Activated CD8-positive, alpha-beta memory T cell treated with anti-CD3 and anti-CD28 coated beads, Interleukin-2, amount 50 U/mL, for 48 hours (primary cell): Measurements from ENCODE around the gene SRRM5.
"Not testable (repeated sequence)": the region's sequence is repeated elsewhere in the genome, so short reads cannot be mapped to it uniquely, and the experiment has no call there.

Experiments
- DNase-seq: peaks from one replicate; pipeline ENCODE4 v3.0.0-alpha.2; 2020

Gene SRRM5

DNA sequence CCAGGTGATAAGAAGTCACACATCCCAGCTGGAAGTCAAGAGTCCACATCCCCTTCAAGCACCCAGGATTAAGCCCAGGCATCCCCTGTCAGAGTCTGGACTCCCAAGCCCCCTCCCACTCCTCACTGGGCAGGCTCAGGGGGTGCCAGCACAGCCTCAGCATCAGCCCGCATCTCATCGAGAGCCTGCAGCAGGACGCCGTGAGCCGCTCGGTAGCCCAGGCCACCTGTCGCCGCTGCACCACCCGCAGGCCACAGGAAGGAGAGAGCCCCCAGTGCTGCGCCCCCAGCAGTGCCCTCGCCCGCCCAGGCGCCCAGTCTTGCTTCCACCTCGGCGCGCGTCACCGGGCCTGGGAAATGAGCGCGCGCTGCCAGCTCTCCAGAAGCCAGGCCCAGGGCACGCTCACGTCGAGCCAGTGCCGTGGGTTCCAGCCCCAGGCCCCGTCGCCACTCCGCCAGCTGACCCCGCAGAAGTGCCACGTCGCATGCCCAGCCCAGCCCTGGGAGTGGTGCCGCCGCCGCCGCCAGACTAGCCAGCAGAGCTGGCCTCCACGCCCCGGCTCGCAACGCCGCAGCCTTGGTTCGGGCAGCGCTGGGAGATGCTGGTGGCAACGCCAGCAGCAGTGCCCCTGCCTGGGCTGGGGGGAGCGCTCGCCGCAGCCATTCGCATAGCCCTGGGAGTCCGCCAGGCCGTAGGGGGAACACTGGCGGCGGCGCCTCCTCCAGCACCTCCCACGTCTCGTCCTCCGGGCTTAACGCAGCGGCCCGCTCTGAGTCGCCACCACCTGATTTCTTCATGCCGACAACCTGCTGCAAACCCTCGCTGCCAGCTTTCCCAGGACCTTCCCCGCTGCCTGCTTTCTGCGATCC, 19.8 kb upstream of the SRRM5 start:
- no peak for DNase-seq

DNA sequence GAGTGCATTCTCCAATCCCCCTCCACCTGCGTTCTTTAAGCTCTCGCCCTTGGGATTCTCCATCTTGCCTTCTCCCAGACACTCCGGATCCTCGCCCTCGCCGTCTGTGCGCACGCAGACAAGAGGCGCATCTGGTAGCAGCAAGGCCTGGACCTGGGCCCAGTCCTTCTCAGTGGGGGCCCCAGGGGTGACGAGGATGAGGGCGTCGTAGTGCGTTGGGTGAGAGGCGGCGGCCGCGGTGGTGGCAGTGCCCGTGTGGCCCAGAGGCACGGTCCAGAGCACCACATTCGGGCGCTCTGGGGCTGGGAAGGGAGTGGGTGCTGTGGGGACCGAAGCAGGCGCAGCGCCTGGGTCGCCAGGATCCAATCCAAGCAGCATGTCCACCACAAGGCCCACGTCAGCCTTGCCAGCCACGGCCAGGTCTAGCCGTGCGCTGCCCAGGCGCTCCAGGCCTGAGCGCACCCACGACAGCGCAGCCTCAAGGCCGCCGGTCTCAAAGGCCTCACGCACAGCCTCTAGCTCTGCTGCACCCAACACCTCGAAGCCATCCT, 19.0 kb upstream of the SRRM5 start:
- no peak for DNase-seq

DNA sequence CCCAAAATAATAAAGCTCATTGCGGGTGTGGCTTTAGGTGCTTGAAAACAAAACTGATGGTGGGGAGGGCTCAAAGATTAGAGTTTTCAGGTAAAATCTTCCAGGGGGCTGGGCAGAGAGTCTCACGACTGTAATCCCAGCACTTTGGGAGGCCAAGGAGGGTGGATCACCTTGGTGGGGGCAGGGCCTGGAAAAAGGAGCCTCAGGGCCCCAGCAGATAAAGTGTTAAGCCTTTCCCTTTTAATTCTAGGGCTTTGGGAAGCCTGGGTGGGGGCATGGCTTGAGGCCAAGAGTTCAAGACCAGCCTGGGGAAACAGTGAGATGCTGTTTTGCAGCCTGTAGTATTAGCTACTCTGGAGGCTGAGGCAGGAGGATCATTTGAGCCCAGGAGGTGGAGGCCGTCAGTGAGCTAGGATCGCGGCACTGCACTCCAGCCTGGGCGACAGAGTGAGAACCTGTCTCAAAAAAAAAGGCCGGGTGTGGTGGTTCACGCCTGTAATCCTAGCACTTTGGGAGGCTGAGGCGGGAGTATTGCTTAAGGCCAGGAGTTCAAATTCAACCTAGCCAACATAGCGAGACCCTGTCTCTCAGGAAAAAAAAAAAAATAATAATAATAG, 17.7 kb upstream of the SRRM5 start:
- DNase-seq: no peak

DNA sequence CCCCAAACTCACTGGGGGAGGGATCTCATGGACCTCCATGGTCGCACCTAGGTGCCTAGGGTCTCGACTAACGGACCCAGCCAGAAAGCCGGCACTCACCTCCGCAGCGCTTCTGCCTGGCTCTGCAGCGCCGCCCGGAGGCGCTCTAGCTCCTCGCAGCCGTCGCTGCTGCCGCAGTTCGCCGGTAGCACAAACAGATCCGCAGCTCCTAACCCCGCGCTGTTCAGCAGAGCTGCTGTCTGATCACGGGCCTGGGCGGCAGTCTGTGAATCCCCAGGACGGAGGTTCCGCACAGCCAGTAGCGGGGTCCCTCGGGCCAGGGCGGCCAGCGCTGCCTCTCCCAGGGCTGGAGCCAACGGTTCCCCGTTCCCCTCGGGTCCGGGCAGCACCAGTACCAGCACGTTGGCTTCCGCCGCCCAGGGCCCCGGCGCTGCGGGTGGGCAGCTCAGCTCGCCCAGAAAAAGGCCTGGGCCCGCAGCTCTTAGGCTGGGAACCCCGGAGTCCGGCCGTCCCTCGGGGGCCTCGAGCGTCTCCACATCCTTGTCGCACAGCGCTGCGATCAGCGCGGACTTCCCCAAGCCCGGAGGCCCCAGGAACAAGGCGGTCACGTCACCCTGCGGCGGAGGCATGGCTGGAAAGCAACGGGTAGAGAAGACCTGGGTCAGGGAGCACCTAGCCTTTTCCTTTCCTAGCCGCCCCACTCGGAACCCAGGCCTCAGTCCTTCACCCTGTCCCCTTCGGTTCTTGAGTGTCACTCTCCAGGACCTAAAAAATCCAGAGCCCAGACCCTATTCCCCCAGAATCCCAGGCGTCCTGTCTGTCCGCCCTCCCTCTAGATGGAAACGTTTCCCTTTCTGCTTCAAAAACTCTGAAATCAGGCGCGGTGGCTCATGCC, 16.9 kb upstream of the SRRM5 start:
- peak; percentile 84 for DNase-seq

DNA sequence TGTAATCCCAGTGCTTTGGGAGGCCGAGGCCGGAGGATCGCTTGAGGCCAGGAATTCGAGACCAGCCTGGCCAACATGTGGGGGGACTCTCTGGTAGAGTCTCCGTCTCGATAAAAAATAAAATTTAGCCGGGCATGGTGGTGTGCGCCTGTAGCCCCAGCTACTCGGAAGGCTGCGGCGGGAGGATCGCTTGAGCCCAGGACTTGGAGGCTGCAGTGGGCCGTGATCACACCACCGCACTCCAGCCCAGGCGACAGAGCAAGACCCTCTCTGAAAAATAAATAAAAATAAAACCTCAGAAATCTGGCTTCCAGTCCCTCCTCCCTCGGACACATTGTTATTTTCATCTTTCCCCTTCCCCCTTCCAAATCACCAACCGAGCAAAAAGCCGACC, 16.3 kb upstream of the SRRM5 start:
- DNase-seq: peak; percentile 65

DNA sequence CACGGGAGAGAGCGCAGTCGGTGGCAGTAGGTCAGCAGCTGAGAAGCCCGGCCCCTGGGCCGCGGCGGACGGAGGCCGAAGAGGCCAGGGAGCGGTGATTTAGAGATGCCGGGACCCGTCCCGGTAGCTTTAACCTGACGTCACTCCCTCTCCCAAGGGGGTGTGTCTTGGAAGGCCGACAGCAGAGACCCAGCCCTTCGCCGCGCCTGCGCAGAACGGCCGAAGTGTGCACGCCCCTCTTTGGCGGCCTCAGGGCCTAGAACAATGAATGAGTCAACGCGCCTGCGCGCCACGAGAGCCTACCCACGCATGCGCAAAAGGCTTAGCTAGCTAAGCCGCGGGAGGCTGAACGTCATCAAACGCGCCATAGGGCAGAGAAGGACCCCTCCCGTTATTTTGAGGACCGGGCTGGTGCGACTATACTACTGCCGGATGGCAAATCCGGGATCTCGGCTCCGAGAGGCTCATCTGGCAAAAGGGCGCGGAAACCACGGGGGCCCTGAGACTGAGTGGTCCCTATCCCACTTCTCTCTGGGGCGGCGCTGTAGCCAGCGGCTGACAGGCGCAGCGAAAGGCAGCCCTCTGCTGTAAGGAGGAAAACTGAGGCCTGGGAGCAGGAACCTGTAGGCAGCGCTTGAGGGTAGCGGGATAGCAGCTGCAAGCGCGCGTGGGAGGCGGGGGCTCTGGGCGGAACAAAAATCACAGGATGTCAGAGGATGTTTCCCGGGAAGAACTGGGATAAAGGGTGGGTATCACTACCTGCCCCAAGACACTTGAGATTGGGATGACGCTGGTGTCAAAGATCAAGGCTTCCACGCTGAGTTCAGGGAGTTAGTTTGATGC, 15.7 kb upstream of the SRRM5 start, which contains the start of the genes IRGQ and ZNF576:
Gene IRGQ (minus strand): TSS at position 136 of the 843 bp plus-strand sequence. CDS start 796 bp downstream, outside the sequence.
Gene ZNF576 (plus strand): TSS at position 597 of the 843 bp plus-strand sequence. CDS start 514 bp downstream, outside the sequence.
- peak; percentile 100 for DNase-seq

DNA sequence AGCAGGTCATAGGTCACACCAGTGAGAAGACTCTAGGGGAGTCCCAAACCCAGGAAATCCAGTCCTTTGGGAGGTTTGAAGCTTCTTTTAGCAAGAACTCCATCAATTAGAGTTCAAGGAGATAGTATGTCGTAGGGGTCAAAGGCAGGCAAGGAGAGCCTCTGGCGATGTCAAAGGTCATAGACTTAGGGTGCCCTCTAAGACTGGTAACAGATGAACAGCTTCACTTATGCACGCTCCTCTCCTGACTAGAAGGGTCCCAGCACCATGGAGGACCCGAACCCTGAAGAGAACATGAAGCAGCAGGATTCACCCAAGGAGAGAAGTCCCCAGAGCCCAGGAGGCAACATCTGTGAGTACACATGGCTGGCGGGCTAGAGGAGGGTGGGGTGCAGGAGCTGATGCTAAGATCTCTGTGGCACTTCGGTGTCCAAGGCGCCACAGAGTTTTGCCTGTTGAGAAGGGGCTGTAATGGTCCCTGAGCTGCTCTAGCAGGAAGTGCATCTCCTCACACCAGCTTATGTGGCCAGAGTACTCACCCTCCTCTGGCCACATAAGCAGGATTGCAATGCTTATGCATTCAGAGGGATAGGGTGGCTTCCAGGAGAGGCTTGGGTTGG, 14.9 kb upstream of the SRRM5 start:
- peak; percentile 63 for DNase-seq

DNA sequence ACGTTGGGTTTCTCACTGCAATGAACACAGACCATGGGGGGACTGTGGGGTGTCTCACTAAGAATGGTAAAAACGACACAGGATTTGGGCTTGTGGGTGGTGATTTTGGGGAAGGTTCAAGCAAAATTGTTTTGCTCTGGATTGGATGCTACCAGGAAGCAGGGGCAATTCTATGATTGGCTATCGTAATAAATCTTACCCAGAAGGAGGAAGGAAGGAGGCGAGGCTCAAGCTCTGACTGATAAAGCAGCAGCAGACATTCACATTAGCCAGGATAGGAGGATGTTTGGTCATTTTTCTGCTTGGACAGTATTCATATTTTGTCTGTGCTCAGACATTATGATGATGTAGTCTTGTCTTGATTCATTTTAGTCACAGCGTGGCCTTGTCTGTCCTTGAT, 14.0 kb upstream of the SRRM5 start:
- DNase-seq: no peak

DNA sequence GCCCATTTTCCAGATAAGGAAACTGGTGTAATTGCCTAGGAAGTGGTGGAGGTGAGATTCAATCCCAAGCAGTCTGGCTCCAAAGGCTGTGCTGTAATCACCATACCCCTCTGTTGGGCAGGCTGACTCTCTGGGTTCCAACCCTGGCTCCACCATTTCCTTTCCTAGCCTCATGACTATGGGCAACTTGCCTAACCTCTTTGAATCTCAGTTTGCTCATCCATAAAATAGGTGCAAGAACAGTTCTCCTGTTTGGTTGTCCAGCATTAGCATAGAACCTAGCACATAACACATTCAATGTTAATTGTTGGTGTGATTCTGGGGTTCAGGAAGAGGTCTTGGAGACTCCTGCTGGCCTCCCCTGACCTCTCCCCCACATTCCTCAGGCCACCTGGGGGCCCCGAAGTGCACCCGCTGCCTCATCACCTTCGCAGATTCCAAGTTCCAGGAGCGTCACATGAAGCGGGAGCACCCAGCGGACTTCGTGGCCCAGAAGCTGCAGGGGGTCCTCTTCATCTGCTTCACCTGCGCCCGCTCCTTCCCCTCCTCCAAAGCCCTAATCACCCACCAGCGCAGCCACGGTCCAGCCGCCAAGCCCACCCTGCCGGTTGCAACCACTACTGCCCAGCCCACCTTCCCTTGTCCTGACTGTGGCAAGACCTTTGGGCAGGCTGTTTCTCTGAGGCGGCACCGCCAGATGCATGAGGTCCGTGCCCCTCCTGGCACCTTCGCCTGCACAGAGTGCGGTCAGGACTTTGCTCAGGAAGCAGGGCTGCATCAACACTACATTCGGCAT, 13.2 kb upstream of the SRRM5 start:
- no peak for DNase-seq

DNA sequence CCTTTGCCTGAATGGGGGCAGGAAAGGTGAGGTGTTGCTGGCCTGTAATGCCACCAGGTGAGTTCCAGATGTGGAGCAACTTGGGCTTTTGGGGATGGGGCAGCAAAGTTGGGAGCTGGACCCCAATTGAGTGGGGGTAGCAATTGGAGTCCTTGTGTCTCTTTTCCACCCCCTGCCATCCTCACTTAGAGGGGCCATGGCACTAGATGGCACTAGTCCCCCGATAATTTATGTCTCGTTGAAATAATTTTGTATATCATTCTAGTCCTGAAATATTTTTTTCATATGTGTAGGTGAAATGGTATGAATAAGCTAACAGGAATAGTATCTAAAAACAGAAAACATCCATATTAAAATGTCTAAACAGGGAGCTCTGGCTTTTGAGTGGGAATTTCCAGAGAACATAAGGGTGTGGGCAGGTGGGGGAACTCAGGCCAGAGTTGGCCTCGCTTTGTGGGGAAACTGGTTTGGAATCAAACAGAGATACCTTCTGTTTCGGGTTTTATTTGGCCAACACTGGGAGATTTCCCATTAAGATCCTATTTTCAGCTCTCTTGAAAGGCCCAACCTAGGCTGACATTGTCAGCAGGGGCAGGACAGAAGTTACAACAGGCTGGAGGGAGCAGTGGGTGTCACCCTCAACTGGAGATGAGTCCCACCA, 12.1 kb upstream of the SRRM5 start:
- no peak for DNase-seq

DNA sequence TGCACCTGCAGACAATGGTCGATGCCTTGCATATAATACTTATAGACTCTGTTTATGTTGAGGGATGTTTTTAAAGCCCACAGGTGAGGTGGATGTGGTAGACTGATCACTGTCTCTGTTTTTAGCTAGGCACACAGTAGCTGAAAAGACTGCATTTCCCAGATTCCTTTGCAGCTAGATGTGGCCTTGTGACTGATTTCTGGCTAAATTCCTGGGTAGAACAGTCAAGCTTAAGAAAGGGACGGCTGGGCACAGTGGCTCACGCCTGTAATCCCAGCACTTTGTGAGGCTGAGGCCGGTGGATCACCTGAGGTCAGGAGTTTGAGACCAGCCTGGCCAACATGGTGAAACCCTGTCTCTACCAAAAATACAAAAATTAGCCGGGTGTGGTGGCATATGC, 11.6 kb upstream of the SRRM5 start:
- DNase-seq: not testable (repeated sequence)

DNA sequence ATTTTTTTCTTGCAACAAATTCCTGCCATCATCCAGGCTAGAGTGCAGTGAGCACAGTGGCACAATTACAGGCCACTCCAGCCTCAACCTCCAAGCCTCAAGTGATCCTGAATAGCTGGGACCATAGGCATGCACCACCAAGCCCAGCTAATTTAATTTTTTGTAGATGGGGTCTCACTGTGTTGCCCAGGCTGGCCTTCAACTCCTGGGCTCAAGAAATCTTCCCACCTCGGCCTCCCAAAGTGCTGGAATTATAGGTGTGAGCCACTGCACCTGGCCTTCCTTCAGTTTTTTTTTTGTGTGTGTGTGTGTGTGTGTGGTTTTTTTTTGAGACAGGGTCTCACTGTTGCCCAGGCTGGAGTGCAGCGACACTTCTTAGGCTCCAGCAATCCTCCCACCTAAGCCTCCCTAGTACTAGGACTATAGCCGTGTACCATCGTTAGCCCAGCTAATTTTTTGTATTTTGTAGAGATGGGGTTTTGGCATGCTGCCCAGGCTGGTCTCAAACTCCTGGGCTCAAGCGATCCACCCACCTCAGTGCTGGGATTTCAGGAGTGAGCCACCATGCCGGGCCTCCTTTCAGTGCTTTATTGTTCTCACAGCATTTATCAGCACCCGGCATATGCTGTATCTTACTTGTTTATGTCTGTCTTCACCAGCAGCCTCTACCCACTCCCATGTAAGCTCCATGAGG, 5.9 kb upstream of the SRRM5 start:
- DNase-seq: no peak

DNA sequence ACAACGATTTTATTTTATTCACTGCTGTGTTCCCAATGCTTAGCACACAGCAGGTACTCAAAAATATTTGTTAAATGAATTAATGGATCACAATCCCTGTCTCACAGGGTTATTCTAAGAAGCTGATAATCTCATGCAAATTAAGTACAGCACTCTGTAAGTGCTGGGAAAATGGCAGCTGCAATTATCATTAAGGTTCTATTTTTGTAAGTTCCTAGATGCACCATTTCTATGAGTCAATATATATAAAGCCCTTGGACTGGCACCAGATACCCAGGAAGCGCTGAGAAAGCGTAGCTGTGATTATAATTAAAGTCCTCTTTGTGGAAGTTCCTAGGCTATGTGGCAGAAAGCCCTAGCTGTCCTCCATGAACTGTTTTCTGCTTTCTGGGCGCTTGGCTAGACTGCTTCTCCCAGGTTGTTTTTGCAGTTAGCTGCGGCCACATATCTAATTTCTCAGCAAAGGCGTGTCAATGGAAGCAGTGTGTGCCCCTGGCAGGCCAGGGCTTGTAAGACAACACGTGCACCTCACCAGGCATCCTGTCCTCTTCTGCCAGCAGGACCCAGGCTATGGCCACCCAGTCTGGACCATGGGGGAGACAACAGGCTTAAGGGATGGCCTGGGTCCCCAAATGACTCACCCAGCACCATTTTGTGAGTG, 5.2 kb upstream of the SRRM5 start:
- no peak for DNase-seq

DNA sequence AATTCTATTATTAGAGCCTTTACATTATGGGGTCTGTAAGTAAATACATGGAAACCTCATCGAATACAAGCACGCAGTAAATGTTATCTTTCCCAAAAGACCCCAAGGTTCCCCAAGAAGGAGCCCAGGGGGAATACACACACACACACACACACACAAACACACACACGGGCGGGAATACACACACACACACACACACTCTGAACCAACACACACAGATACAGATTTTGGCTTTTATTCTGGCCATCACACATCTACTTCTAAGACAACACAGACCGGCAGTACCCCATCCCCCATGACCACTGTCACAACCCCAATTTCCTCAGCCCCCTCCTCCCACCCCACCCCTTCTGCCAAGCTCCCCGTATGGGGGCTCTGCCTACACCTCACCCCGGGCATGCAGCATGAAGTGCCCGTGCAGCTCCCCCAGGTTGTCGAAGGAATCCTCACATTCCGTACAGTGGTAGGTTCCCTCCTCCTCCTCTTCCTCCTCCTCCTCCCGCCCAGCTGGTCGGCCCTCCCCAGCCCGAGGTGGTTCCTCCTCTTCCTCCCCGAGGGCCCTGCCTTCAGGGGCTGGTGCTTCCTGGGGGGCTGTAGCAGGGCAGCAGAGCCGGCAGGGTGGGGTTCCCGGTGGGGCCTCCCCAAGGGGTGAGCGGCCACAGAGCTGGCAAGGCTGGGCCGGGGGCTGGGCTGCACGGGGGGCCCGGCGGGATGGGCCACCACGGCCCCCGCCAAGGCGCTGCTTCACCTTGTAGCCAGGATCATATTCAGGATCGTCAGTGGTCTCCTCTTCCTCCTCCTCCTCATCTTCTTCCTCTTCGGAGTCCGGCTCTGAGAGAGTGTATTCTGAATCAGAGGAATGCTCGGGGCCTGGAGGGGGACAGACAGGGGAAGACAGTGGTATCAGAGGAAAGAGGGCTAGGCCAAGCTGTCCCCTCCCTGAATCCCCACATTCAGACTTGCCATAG, 4.4 kb upstream of the SRRM5 start:
- DNase-seq: no peak

DNA sequence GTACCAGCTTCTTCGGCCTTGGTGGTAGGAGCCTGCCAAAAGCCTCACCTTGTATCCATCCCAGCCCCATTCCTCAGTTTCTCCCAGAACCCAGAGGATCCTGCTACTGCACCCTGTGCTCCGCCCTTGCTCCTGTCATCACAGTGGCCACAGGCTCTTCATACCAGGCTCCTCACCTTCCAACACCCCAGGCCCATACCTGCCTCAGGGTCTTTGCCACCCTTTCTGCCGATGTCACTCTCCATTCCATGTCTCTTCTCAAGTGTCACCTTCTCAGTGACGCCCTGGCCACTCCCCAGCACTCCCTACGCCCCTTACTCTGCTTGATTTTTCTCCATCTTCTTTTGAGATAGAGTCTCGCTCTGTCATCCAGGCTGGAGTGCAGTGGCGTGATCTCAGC, 2.0 kb upstream of the SRRM5 start:
- no peak for DNase-seq

DNA sequence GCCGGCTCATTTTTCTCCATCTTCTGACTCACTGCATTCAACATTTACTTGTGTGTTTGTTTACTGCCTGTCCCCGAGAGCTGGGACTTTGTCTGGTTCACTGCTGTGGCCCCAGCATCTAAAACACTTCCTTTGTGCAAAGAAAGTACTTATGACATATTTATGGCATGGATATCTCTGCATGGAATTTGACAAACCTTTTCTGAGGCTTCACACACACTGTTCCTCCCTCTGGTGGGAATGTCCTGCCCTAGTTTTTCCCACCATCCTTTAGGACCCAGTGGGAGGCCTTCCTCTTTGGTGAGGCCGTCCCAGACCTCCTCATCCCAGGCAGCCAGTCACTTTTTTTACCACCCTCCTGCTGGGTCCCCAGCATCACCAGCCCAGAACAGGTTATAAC, 1.4 kb upstream of the SRRM5 start:
- no peak for DNase-seq

DNA sequence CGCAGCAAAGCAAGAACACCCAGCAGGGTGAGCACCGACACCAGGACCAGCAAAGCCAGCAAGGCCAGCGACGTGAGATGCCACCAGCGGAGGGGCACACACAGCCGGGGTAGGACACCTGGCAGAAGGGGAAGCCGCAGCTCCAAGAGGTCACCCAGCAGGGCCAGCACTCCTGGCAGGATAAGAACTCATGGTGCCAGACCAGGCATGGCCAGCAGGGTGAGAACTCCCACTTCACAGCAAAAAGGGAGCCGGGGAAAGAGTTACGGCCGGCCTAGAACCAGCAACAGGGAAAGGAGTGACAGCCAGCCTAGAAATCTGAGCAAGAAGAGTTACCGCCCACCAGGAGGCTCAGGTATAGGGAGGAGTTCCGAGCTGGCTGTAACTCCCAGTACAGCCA, 486 bp downstream of the SRRM5 start:
- DNase-seq: no peak

DNA sequence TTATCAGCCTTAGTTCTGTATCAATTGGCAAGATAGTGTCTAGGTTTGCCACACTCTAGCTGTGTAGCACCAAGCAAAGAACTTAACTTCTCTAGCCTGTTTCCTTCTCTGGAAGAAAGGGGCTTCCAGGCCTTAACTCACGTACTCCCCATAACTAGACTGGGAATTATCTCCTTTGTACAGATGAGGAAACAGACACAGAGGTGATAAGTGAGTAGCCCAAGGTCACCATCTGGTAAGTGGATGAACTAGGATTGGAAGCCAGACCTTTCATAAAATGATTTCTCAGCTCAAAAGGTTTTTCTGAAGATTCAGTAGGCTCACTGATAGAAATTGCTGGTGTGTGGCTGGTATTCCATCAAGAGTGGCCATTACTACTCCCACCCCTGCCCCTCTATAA, 4.4 kb downstream of the SRRM5 start:
- no peak for DNase-seq
